Skin of body (tissue), 2 donors: ENCODE results near the gene PDZD7. TPM values are rescaled to one million over a fixed set of nuclear protein-coding genes. Genes with fewer than 3 reads are reported as not detected.
A peak's percentile ranks its signal among the peaks of the same experiment; 100 is the strongest.

Experiments used
- DNase-seq: peaks from one replicate; lab custom pipeline; 2025; lab: John Stamatoyannopoulos, UW
- total RNA-seq: library from RNA; depleted of rRNA; stranded (reverse); fragments of >200 nt; gene quantifications from one replicate; pipeline ENCODE4 v1.2.3, GENCODE V29; 2014

The PDZD7 gene
- total RNA-seq, 1 donor from 2014 or later = 1.2 TPM

- DNase-seq = peak; percentile 96
Measured at GRCh38 chr10:101061624-101062231, 30.8 kb upstream of the PDZD7 start, which contains the start of gene KAZALD1. Gene KAZALD1 (plus strand): TSS chr10:101061989. CDS start chr10:101062593, 604 bp downstream.

GRCh38 chr10:101060951-101061623 lies 30.2 kb upstream of the PDZD7 start:
- DNase-seq = peak; percentile 94

- peak; percentile 94 for DNase-seq
Measured at GRCh38 chr10:101060036-101060950, 29.4 kb upstream of the PDZD7 start.

GRCh38 chr10:101056365-101057151 lies 25.6 kb upstream of the PDZD7 start:
- no peak for DNase-seq

GRCh38 chr10:101055411-101055810 lies 24.5 kb upstream of the PDZD7 start:
- DNase-seq = no peak

- DNase-seq = no peak
Measured at GRCh38 chr10:101054876-101055275, 23.9 kb upstream of the PDZD7 start.

GRCh38 chr10:101054351-101054750 lies 23.4 kb upstream of the PDZD7 start:
- no peak for DNase-seq

- no peak for DNase-seq
Measured at GRCh38 chr10:101053516-101053915, 22.6 kb upstream of the PDZD7 start.

GRCh38 chr10:101052285-101052684 lies 21.4 kb upstream of the PDZD7 start:
- no peak for DNase-seq

- no peak for DNase-seq
Measured at GRCh38 chr10:101050208-101051069, 19.5 kb upstream of the PDZD7 start.

GRCh38 chr10:101047961-101048892 lies 17.3 kb upstream of the PDZD7 start:
- DNase-seq = no peak

GRCh38 chr10:101047268-101047667 lies 16.3 kb upstream of the PDZD7 start:
- no peak for DNase-seq

GRCh38 chr10:101046332-101047238 lies 15.7 kb upstream of the PDZD7 start:
- DNase-seq = no peak

- DNase-seq = no peak
Measured at GRCh38 chr10:101044117-101044516, 13.2 kb upstream of the PDZD7 start.

GRCh38 chr10:101043363-101043707 lies 12.4 kb upstream of the PDZD7 start:
- no peak for DNase-seq

GRCh38 chr10:101042667-101043362 lies 11.9 kb upstream of the PDZD7 start:
- DNase-seq = peak; percentile 95

- no peak for DNase-seq
Measured at GRCh38 chr10:101042118-101042517, 11.2 kb upstream of the PDZD7 start.
